Erythroblast (primary cell): ENCODE results near the gene MAPK10.

Source experiments
- GATA1 ChIP-seq: IDR thresholded peaks from 2 replicates; pipeline ENCODE4 v1.6.1; 2011; ENCODE audit warnings: low read depth, mild to moderate bottlenecking, control low read depth, low read length, moderate library complexity
- POLR2A ChIP-seq: IDR thresholded peaks from 2 replicates; pipeline ENCODE4 v1.6.1; 2011; ENCODE audit warnings: mild to moderate bottlenecking, low read length

GRCh38 chr4:85965529-85965928 lies 394.3 kb downstream of the MAPK10 start:
- no peak for TF ChIP-seq POLR2A
- no peak for TF ChIP-seq GATA1
